ENCODE measurements around the gene P2RY2. TPM values are rescaled to one million over a fixed set of nuclear protein-coding genes. Genes with fewer than 3 reads are reported as not detected.

Gene P2RY2
- total RNA-seq, 1 experiment from 2014 or later = 2.9 TPM

DNA sequence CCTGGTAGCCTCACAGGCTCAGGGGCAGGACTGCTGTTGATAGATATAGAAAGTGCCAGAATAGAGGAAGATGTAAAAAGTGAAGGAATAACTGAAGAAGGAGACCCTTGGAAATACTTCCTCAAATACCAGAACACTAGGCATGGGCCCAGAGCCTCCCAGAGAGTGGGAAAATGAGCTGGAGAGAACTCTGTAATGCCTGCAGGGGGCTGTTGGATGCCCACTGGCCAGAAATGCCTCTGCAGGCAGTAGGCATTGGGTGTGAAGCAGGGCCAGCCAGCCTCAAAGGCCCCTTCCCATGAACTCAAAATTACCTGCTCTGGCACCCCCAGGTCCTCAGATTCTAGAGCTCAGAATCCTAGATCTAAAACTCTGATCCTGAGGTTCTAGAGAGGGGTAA lies 15.1 kb downstream of the P2RY2 start:
- intact Hi-C loops (cut with micrococcal nuclease) = no loop called here
- POLR2A ChIA-PET = no interaction called here
- no TSS peak for BruUV-seq (replicated peaks)
- H3K36me3 ChIP-seq (ENCODE audit: control insufficient read depth in 1 of 2, insufficient read depth in 2 of 2, low read length in 2 of 2) = no peaks in the 10 kb centered on the region
- no peak for DNase-seq (ENCODE audit: low read depth, low spot score)
- H3K27ac ChIP-seq (ENCODE audit: low read depth, low read length) = no peak overlapping the region
- H3K27me3 ChIP-seq (ENCODE audit: insufficient read depth, low read length) = no peaks in the 10 kb centered on the region
- peaks cover 11 to 22% of the 10 kb centered on the region in 2 experiments for H3K4me1 ChIP-seq (ENCODE audit: control insufficient read depth in 1 of 2, insufficient read depth in 2 of 2, low read length in 2 of 2)
- CTCF ChIA-PET = interaction anchor here (1.0 to 1.1 kb wide), 2 partner anchors 9 to 13 kb away, joined by 3 read pairs; no protein-coding TSS in a partner anchor
- H3K79me2 ChIP-seq (ENCODE audit: insufficient read depth, low read length) = no peaks in the 10 kb centered on the region
- no peak overlapping the region for H3K4me3 ChIP-seq (replicated peaks in 1 of 2; ENCODE audit: low read depth in 1 of 2, low read length in 2 of 2)
- H4K20me1 ChIP-seq (ENCODE audit: insufficient read depth) = no peaks in the 10 kb centered on the region
- no peak for ATAC-seq
- no peak overlapping the region for H3K4me2 ChIP-seq (ENCODE audit: low read length)
- no peak overlapping the region for H2AFZ ChIP-seq (ENCODE audit: low read depth, low read length, poor library complexity, severe bottlenecking)
- no peaks in the 10 kb centered on the region for H3K9me3 ChIP-seq (ENCODE audit: control insufficient read depth in 1 of 2, insufficient read depth in 1 of 2, low read depth in 1 of 2, low read length in 2 of 2)
- TF ChIP-seq SIN3A (IDR thresholded peaks at IDR 0.05; ENCODE audit: low read depth) = no peak
- no peak for TF ChIP-seq EGR1 (IDR thresholded peaks at IDR 0.05; ENCODE audit: low read depth)
- TF ChIP-seq, protein P1, sequence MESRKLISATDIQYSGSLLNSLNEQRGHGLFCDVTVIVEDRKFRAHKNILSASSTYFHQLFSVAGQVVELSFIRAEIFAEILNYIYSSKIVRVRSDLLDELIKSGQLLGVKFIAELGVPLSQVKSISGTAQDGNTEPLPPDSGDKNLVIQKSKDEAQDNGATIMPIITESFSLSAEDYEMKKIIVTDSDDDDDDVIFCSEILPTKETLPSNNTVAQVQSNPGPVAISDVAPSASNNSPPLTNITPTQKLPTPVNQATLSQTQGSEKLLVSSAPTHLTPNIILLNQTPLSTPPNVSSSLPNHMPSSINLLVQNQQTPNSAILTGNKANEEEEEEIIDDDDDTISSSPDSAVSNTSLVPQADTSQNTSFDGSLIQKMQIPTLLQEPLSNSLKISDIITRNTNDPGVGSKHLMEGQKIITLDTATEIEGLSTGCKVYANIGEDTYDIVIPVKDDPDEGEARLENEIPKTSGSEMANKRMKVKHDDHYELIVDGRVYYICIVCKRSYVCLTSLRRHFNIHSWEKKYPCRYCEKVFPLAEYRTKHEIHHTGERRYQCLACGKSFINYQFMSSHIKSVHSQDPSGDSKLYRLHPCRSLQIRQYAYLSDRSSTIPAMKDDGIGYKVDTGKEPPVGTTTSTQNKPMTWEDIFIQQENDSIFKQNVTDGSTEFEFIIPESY (IDR thresholded peaks at IDR 0.05; ENCODE audit: extremely low read depth, insufficient replicate concordance, low read length) = no peak
- no peak for TF ChIP-seq RAD21 (IDR thresholded peaks at IDR 0.05; ENCODE audit: low read depth)
- no peak for TF ChIP-seq ELF1 (IDR thresholded peaks at IDR 0.05; ENCODE audit: borderline replicate concordance, low read depth)
- H3K9me2 ChIP-seq (ENCODE audit: insufficient read depth) = no peaks in the 10 kb centered on the region
- H3K9ac ChIP-seq (ENCODE audit: low read length) = no peak overlapping the region
- RAD21 ChIA-PET (ENCODE audit: low non-redundant PET in 1 of 2, low total read pairs in 2 of 2, uncharacterized antibody in 2 of 2, unreplicated experiment in 2 of 2) = no interaction called here

DNA sequence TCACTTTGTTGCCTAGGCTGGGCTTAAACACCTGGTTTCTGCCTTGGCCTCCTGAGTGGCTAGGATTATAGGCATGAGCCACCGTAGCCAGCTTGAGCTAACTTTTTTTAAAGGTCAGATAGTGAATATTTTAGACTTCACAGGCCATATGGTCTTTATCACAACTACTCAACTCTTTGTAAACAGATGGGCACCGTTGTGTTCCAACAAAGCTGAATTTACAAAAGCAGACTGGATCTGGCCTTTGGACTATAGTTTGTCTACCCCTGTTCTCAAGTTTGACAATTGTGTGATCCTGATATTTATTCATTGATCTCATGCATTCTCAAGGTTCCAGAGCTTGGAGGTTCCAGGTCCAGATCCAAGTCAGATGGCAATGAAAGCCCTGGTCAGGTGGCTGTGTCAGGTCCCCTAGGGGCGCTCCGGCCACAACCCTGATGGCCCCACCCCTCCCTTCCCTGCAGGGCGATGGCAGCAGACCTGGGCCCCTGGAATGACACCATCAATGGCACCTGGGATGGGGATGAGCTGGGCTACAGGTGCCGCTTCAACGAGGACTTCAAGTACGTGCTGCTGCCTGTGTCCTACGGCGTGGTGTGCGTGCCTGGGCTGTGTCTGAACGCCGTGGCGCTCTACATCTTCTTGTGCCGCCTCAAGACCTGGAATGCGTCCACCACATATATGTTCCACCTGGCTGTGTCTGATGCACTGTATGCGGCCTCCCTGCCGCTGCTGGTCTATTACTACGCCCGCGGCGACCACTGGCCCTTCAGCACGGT lies 15.8 kb downstream of the P2RY2 start:
- H4K20me1 ChIP-seq (ENCODE audit: insufficient read depth) = no peaks in the 10 kb centered on the region
- intact Hi-C loops (cut with micrococcal nuclease) = no loop called here
- H3K9me3 ChIP-seq (ENCODE audit: control insufficient read depth in 1 of 2, insufficient read depth in 1 of 2, low read depth in 1 of 2, low read length in 2 of 2) = no peaks in the 10 kb centered on the region
- no peak overlapping the region for H2AFZ ChIP-seq (ENCODE audit: low read depth, low read length, poor library complexity, severe bottlenecking)
- H3K27me3 ChIP-seq (ENCODE audit: insufficient read depth, low read length) = no peaks in the 10 kb centered on the region
- ChIA-PET RAD21 (ENCODE audit: low non-redundant PET in 1 of 2, low total read pairs in 2 of 2, uncharacterized antibody in 2 of 2, unreplicated experiment in 2 of 2) (no interaction called here), CTCF (interaction anchor here (1.0 to 1.1 kb wide), 2 partner anchors 9 to 14 kb away, joined by 3 read pairs; no protein-coding TSS in a partner anchor), POLR2A (no interaction called here)
- no peak overlapping the region for H3K4me3 ChIP-seq (replicated peaks in 1 of 2; ENCODE audit: low read depth in 1 of 2, low read length in 2 of 2)
- H3K9me2 ChIP-seq (ENCODE audit: insufficient read depth) = no peaks in the 10 kb centered on the region
- no peak overlapping the region for H3K9ac ChIP-seq (ENCODE audit: low read length)
- H3K79me2 ChIP-seq (ENCODE audit: insufficient read depth, low read length) = no peaks in the 10 kb centered on the region
- DNase-seq (ENCODE audit: low read depth, low spot score) = no peak
- no peak overlapping the region for H3K4me2 ChIP-seq (ENCODE audit: low read length)
- peaks cover 4 to 20% of the 10 kb centered on the region in 2 experiments for H3K4me1 ChIP-seq (ENCODE audit: control insufficient read depth in 1 of 2, insufficient read depth in 2 of 2, low read length in 2 of 2)
- H3K36me3 ChIP-seq (ENCODE audit: control insufficient read depth in 1 of 2, insufficient read depth in 2 of 2, low read length in 2 of 2) = no peaks in the 10 kb centered on the region
- no peak for ATAC-seq
- BruUV-seq (replicated peaks) = no TSS peak
- H3K27ac ChIP-seq (ENCODE audit: low read depth, low read length) = no peak overlapping the region
- no peak for TF ChIP-seq TCF7L2 (IDR thresholded peaks at IDR 0.05; ENCODE audit: borderline replicate concordance, extremely low read depth, insufficient read depth, insufficient read length)
- TF ChIP-seq JUND (IDR thresholded peaks at IDR 0.05) = no peak
- TF ChIP-seq SRF (IDR thresholded peaks at IDR 0.05; ENCODE audit: low read depth) = no peak
- TF ChIP-seq, protein P2, sequence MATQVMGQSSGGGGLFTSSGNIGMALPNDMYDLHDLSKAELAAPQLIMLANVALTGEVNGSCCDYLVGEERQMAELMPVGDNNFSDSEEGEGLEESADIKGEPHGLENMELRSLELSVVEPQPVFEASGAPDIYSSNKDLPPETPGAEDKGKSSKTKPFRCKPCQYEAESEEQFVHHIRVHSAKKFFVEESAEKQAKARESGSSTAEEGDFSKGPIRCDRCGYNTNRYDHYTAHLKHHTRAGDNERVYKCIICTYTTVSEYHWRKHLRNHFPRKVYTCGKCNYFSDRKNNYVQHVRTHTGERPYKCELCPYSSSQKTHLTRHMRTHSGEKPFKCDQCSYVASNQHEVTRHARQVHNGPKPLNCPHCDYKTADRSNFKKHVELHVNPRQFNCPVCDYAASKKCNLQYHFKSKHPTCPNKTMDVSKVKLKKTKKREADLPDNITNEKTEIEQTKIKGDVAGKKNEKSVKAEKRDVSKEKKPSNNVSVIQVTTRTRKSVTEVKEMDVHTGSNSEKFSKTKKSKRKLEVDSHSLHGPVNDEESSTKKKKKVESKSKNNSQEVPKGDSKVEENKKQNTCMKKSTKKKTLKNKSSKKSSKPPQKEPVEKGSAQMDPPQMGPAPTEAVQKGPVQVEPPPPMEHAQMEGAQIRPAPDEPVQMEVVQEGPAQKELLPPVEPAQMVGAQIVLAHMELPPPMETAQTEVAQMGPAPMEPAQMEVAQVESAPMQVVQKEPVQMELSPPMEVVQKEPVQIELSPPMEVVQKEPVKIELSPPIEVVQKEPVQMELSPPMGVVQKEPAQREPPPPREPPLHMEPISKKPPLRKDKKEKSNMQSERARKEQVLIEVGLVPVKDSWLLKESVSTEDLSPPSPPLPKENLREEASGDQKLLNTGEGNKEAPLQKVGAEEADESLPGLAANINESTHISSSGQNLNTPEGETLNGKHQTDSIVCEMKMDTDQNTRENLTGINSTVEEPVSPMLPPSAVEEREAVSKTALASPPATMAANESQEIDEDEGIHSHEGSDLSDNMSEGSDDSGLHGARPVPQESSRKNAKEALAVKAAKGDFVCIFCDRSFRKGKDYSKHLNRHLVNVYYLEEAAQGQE (IDR thresholded peaks at IDR 0.05; ENCODE audit: low read depth) = no peak
- no peak for TF ChIP-seq RAD21 (IDR thresholded peaks at IDR 0.05; ENCODE audit: low read depth)
- TF ChIP-seq ZNF274 (IDR thresholded peaks at IDR 0.05; ENCODE audit: low read depth, low read length) = no peak
- TF ChIP-seq, protein P3, sequence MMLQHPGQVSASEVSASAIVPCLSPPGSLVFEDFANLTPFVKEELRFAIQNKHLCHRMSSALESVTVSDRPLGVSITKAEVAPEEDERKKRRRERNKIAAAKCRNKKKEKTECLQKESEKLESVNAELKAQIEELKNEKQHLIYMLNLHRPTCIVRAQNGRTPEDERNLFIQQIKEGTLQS (IDR thresholded peaks at IDR 0.05) = no peak
- TF ChIP-seq FOSL1 (IDR thresholded peaks at IDR 0.05; ENCODE audit: low read depth) = no peak

Data from HCT116 (cell line).